LoVo (cell line): ENCODE results near the gene LECT2.

Experiments used
- DNase-seq: peaks from one replicate; pipeline ENCODE4 v3.0.0-alpha.2; 2016; ENCODE audit warnings: low spot score

LECT2 gene

GRCh38 chr5:135978212-135978631 lies 23.4 kb upstream of the LECT2 start:
- no peak for DNase-seq

DNA sequence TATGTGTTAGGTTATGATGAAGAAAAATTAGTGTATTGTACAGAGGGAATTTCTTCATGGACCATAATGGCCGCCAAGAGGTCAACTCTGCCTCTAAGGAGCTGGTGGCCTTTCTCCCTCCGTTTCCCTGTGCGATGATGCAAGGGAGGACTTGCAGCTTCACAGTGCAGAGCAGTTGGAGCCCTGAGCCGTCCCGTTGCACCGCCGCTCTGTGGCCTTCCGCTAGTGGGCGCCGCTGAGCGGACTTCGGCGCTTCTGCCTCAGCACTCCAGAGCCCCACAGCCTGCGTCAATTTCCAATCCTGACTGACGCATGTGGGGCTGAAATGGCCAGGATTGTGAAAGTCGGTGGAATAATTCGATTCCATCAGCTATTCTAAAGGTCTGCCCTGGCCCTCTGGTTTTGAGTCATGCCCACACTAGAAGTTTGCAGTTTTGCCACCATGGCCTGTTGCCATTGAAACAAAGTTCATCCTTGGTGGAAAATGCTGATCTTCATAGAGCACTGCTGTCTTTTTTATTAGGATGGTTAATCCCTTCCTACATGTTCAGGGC lies 22.7 kb upstream of the LECT2 start:
- DNase-seq, result peak; percentile 64

DNA sequence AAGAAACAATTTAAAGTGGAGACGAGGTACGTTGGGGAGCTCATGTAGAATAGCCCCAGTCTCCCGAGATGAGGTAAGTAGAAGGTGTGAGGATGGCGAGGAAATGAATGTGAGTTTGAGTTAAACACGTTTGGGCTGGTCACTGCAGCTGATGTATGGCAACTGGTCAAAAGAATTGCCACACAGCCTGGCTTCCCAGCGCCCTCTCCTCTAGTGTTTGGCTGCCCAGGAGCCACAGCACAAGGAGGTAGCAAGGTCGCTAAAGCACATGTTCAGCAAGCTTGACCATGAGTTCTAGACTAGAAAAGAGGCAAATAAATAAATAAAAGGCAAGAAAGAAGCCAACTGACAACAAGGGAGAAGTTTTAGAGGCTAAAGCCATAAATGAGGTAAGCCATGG lies 21.4 kb upstream of the LECT2 start:
- no peak for DNase-seq

- no peak for DNase-seq
Observed at GRCh38 chr5:135975122-135975521, 20.3 kb upstream of the LECT2 start.

DNA sequence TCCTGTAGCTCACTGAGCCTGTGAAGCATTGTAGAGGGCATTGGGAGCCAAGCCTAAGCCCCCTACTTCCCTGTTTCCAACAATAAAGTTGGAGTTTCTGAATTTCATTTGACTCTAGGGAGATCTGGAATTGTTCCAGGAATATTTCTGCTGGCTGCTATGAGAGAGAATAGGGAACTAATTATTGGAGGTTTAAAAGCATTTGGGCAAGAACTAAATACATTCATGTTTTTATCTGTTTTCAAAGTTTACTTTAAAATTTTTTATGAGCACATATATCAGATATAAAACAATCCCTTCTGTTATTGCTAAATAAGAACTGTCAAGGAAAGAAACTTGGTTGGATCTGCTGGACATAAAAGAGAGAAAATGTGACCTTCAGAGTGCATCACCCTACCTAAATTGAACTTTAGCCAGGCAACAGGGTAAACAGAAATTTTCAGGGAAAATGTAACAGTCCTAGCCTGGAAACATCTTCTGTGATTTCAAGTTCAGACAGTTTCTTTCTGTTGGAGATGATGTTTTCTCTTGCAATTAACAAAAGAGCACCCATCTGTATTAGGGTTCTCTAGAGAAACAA lies 19.3 kb upstream of the LECT2 start:
- no peak for DNase-seq

DNA sequence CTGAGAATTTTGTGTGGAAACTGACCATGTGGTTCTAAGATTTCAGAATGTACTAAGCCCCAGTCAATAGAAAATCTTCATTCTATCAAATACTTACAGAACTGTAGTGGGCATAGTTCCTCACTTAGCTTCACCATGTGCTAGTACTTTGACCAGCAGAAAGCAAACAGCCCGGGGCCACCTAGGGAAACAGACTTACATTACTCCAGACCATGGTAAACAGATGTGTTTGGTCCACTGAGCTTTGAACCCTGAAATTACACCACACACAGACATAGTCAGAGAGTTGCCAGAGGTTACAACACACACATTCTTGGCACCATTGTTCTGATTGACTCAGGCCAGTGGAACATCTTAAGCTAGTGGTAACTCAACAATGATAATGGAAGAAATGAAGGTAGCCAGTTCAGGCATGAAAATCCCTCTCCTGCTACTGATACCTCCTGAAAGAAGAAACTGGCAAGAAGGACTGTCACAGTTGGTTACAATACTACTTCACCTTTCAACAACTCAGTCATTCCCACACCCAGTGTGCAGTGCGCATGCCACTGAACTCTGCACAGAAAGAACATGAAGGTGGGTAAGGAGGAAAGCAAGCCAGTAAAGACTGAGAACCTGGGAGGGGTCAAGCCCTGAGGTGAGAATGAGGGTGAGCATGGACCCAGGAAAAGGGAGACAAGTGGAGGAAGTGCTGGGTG lies 18.7 kb upstream of the LECT2 start:
- peak; percentile 15 for DNase-seq

DNA sequence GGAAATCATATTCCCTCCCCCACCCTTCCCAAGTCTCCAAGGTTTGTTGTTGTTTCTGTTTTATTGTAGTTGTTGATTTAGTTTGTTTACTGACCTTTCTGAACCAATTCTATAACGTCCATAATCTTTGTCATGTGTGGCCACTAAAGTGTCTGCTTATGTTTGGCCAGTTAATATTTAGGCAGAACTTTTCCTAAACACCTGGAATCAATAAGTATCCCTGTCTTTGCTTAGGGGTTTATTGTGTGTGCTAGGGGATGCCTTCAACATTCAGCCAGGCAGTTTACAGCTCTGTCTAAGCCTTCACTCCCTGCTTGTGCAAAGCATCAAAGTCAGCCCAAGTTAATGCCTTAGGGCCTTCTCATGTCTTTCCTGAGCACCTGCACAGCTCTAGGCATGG lies 16.9 kb upstream of the LECT2 start:
- DNase-seq, result no peak

DNA sequence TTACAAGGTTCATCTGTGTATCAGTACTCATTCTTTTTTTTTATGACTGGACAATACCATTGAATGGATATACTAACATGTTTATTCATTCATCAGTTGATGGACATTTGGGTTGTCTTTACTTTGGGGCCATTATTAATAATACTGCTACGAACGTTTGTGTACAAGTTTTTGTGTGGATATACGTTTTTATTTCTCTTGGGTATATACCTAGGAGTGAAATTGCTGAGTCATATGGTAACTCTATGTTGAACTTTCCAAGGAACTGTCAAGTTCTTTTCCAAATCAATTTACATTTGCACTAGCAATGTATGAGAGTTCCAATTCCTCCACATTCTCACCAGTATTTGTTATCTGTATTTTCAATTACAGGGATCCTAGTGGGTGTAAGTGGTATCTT lies 12.0 kb upstream of the LECT2 start:
- DNase-seq, result no peak

DNA sequence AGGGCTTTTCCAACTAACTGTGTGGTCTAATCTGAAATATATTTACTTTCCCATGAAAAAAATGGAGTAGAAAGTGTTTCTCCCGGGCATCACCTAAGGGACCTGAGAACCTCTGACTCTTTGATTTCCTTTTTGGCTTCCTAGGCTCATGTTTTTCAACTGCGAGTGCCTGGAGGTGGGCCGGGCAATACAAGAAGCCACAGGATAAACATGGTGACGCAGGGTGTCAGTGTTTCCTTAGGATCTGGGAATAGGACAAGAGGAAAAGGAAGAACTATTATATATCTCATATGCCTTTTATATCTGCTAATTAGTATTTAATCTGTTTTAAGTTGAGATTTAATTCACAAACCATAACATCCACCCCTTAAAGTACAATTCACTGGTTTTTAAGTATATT lies 11.4 kb upstream of the LECT2 start:
- no peak for DNase-seq

GRCh38 chr5:135965504-135965903 lies 10.7 kb upstream of the LECT2 start:
- no peak for DNase-seq

DNA sequence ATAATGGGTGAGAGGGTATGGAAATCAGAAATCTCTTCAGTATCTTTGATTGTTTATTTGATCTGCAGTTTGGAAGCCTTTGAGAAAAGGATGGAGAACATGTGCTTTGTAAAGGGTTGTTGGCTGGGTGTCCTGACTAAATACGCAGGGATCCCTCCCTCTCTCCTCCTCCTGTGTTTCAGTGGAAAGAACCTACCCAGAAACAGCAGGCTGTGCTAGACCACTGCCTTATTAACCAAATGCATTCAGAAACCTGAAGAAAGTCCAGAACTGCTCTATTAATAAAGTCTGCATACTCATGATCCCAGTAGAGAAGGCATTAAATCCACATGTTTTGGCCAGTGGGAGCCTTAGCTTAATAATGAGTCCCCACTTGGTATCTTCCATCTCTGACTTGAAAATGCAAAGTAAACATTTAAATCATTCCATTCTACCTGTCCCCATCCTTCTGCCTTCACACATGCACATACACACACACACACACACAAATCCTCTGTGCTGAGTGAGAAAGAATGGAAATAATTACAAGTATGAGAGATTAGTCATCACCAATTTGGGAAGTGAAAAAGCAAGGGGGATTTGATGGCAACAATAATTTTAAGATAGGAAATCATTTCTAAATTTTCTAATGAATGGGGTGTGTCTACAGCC lies 10.0 kb upstream of the LECT2 start:
- no peak for DNase-seq

GRCh38 chr5:135955525-135955924 lies 742 bp upstream of the LECT2 start:
- no peak for DNase-seq

- DNase-seq, result no peak
Observed at GRCh38 chr5:135953850-135954249, 933 bp downstream of the LECT2 start.

- no peak for DNase-seq
Observed at GRCh38 chr5:135952683-135953082, 2.1 kb downstream of the LECT2 start.

DNA sequence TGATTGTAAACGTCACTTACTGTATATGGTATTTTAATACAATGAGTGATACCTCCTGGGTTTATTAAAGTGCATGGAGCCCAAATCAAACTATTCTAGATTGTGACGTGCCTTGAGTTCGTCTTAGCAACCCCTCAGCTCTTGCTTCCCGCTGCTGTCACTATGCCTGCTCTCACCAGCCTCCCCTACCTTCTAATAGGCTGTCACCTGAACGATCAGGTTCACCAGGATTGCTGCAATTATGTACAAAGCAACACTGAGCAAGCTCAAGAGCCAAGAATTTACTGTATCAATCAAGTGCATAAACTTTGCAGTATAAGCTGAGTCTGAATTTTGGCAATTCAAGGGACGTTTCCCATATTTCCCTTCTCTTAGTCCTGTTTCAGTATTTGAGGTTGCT lies 3.0 kb downstream of the LECT2 start:
- no peak for DNase-seq

- DNase-seq, result no peak
Observed at GRCh38 chr5:135951257-135951656, 3.5 kb downstream of the LECT2 start.

DNA sequence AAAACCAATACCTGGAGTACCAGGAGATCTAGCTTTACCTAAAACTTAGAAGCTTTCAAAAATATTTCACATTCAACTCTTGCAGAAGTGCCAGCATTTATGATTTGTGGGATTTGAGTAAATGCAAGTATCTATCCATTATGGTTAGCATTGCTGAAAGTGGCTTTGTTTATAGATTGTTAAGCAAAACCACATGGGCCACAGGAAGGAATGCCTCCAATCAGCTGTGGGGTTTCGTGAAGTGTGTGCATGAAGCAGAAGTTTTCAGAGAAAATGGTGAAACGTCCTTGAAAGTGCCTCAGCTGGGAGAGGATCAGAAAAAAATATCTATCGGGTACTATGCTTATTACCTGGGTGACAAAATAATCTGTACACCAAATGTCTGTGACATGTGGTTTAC lies 4.2 kb downstream of the LECT2 start:
- no peak for DNase-seq

DNA sequence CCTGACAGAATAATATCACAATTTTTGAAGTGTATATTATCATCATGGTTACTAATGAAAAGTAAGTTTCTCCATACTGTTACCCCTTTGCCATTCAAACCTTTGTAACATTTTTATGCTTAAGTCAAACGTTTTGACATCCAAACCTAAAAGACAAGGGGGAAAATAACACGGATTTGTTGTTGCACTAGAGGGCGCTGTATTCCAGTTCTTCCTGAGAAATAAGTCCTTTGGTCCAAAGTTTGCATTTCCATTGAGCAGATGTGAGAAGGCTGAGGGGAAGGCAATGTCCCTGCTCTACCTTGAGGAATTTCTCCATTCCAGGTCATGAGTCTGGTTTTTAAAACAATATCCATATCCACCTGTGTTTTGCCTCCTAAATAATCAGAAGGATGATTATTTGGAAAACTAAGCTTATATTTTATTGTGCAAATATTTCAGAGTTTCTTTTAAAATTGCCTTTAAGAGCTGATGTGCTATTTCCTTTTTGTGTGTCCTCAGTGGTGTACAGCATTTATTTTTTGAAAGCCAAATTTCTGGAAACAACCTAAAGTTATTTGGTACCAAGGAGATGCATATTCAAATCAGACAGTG lies 9.7 kb downstream of the LECT2 start:
- DNase-seq, result peak; percentile 78

- no peak for DNase-seq
Observed at GRCh38 chr5:135944564-135944963, 10.2 kb downstream of the LECT2 start.

DNA sequence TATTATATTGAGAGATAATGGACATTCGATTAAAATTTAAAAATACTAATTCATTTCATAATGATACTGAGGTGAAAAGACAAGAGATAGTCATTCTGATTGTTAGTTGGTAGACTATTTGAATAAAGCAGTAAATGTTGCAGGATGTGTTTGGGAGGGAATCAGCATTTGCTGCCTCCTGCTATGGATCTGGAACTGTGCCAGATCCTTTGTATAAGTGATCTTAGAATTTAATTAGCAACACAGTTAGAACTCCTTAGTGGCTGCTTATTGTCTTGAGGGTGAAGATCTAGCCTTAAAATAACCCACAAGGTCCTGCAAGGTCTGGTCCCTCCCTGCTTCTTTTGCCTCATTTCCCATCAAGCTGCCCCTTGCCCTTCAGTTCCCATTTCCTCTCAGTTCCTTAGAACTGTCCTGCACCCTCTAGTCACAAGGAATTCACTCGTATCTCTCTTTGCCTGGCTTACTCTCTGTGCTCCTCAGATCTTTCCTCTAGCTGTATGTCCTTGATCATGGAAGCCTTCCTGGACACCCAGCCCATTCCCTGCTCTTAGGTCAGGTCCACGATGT lies 12.5 kb downstream of the LECT2 start:
- DNase-seq, result no peak

DNA sequence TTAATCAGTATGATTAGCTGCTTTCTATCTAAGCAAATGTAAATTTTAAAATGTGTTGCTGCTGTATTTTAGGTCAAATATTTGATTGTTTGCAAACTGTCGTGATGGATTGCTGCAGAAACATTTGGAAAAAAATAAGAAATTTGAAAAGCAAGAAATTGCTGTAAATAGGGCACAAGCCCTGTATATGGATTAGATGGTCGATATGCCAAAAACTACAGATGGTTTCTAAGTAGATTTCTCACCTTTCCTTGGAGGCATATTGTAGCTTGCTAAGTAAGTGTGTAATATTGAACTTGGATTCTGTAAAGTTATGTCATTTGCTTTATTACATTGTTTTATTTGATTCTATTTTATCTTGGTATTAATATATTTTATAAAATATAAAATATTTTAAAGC lies 13.1 kb downstream of the LECT2 start:
- DNase-seq, result no peak

DNA sequence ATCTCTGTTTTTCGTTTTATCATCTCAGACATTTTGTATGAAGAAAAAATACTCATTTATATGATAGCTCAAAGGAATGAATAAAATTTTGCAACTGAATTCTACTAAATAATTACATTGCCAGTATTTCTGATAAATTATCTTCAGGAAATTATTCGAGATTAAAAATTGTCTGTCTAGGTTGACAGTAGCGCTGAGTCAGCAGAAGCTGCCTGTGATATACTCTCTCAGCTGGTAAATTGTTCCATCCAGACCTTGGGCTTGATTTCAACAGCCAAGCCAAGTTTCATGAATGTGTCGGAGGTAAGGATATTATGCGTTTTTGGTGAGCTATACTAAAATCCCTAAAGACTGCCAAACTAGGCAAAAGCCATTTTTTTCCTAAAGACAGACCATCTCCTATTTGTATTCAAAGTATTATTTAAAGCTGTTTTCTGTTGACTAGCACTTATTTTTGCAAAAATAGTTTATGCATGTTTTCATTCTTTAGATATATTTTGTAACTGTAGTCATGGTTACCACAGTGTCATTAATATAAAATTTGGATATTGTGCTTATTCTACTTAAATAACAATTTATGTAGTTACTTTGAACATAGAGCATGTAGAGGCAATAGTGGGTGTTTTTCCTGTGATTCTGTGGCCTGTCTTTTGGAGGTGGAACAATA lies 17.4 kb downstream of the LECT2 start:
- no peak for DNase-seq
